Fibroblast of the aortic adventitia (primary cell): Measurements from ENCODE around the gene GNPTAB. TPM values are rescaled to one million over a fixed set of nuclear protein-coding genes. Genes with fewer than 3 reads are reported as not detected.
"Not testable (repeated sequence)": the region's sequence is repeated elsewhere in the genome, so short reads cannot be mapped to it uniquely, and the experiment has no call there.

Experiments used
- DNase-seq: peaks from one replicate; pipeline ENCODE4 v3.0.0-alpha.2; 2010; ENCODE audit warnings: low read depth
- H3K4me3 ChIP-seq: 2 replicates; pipeline ENCODE4 v1.5.1; 2011; ENCODE audit warnings: low read depth, mild to moderate bottlenecking, control low read depth, low read length, moderate library complexity
- total RNA-seq: library from RNA; depleted of rRNA; stranded (reverse); fragments of >200 nt; gene quantifications from 2 replicates; pipeline ENCODE4 v1.2.3, GENCODE V29; 2012; ENCODE audit warnings: low replicate concordance
- TF ChIP-seq, protein P1 (sequence below): IDR thresholded peaks from 2 replicates; pipeline ENCODE4 v1.5.1; 2011; ENCODE audit warnings: mild to moderate bottlenecking, low read length, control low read depth, inconsistent platforms; ENCODE audit not compliant: insufficient read depth

The GNPTAB gene
- total RNA-seq, 1 donor = 31.5 TPM

DNA sequence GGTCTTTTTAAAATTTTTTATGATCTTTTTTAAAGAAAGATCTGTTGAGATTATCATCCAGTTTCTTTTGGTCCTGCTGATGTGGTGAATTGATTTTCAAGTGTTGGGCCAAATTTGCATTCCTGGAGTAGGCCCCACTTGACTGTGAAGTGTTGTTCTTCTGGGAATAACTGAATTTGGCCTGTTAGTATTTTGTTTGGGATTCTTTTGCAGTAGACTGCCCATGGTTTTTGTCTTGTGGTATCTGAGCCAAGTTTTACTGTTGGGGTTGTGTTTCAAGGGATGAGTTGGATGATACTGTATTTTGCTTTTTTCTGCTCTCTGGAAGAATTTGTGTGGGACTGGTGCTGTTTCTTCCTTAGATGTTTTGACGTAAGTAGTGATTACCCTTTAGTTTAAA, 87.5 kb downstream of the GNPTAB start:
- H3K4me3 ChIP-seq = no peak overlapping the region
- TF ChIP-seq, protein P1, sequence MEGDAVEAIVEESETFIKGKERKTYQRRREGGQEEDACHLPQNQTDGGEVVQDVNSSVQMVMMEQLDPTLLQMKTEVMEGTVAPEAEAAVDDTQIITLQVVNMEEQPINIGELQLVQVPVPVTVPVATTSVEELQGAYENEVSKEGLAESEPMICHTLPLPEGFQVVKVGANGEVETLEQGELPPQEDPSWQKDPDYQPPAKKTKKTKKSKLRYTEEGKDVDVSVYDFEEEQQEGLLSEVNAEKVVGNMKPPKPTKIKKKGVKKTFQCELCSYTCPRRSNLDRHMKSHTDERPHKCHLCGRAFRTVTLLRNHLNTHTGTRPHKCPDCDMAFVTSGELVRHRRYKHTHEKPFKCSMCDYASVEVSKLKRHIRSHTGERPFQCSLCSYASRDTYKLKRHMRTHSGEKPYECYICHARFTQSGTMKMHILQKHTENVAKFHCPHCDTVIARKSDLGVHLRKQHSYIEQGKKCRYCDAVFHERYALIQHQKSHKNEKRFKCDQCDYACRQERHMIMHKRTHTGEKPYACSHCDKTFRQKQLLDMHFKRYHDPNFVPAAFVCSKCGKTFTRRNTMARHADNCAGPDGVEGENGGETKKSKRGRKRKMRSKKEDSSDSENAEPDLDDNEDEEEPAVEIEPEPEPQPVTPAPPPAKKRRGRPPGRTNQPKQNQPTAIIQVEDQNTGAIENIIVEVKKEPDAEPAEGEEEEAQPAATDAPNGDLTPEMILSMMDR = no peak
- DNase-seq = peak; percentile 4

DNA sequence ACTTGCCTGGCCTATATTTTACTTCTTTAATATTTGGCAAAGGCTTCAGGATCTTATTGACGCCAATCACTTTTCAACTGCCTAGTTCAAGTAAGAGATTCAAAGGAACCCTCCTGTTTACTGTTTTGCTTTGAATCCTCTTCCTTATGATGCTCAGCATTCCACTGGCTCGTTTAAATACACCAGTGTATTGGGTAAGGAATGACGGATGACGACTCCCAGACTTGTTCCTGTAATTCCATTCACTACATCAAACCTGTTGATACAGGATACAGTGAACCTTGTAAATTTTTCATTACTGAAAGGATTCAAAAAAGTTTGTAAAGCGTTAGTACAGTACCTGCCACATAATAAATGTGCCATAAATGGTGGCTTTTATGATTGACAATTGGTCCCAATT, 89.8 kb downstream of the GNPTAB start:
- no peak overlapping the region for H3K4me3 ChIP-seq
- TF ChIP-seq, protein P1 = no peak
- no peak for DNase-seq

DNA sequence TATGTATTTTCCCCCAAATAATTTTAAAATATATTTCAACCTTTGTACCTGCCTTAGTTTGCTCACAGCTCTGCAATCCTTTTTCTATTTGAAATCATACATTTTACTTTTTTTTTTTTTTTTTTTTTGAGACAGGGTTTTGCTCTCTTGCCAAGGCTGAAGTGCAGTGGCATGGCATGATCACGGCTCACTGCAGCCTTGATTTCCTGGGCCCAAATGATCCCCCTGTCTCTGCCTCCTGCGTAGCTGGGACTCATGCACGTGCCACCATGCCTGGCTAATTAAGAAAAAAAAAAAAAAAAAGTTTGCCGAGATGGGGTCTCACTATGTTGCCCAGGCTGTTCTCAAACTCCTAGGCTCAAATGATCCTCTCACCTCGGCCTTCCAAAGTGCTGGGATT, 90.2 kb downstream of the GNPTAB start:
- no peak for DNase-seq
- no peak overlapping the region for H3K4me3 ChIP-seq
- TF ChIP-seq, protein P1 = no peak

DNA sequence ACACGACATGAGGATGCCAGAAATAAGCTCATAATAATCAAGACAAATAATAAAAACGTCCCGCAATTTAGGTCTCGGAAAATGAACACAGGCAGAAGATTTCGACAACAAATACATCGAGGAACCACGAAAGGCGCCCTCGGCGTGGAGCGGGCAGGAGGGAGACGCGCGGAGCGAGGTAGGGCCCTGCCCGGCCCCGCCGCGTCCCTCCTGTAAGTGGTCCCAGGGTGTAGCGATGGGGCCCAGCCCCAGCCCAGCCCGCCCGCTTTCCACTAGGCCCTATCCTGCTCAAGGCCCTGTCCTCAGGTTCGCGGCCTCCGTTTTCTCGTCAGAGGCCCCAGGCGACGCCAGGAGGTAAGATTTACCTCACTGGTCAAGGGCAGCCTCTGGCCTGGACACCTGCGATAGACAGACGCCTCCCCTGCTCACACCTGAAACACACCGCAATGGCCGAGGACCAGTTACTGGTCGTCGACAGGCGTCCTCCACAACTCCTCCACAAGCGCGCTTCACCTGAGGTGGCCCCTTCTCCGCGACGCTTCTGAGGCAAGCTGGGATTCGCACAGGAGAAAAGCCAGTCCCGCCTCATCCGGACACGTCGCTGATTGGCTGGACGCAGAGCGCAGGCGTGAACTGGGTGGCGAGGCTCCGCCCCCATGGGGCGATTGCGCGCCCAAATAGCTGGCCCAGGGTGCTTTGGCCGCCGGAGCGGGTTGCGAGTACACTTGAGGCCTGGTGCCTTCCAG, 91.7 kb downstream of the GNPTAB start, which contains the start of gene SYCP3:
Gene SYCP3 (minus strand): TSS at position 543 of the 746 bp plus-strand sequence. CDS start 1,527 bp downstream, outside the sequence.
- DNase-seq = no peak
- H3K4me3 ChIP-seq = no peak within 1 kb of the TSS
- TF ChIP-seq, protein P1 = no peak

DNA sequence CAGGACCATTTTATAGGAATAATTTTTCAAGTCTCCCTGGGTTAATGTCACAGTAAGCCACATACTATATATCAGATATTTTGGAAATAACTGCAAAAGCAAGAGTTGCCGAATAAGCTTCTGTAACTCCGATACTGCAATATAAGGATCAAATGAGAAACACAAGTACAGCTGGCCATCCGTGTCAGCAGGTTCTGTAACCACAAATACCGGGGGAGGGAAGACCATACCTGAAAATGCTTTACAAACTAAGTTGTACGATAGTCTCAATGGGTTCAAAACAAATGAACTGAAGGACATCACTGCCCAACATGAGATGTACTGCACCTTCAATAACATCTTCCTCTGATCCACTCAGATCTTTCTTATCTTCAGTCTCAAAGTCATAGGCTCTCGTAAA, 93.3 kb downstream of the GNPTAB start:
- TF ChIP-seq, protein P1 = no peak
- H3K4me3 ChIP-seq = no peak overlapping the region
- no peak for DNase-seq

DNA sequence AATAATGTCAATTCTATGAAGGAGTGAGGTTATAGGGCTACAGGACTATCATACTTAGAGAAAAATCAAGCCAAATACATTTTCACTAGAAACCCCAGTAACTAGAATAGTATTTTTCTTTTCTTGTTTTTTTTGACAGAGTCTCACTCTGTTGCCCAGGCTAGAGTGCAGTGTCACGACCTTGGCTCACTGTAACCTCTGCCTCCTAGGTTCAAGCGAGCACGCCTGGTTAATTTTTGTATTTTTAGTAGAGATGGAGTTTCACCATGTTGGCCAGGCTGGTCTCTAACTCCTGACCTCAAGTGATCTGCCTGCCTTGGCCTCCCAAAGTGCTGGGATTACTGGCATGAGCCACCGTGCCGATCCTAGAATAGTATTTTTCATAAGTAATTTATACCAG, 96.3 kb downstream of the GNPTAB start:
- not testable (repeated sequence) for DNase-seq, H3K4me3 ChIP-seq

DNA sequence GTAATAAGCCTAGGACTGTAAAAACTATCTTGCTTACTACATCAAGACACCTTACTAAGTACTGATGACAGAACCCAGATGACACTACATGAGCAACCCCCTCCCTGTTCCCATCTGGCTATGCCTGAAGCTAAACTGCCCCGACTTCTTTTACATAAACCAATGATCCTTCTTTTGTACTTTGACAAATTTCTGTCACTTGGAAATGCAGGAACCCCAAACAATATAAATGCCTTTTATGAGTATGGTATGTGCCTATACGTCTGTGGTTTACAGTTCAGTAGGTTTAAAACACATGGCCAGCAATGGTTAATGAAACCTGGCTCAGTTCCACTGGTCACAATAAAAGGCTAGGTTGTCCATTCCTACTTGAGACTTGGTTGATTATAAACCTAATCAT, 97.6 kb downstream of the GNPTAB start:
- H3K4me3 ChIP-seq = no peak overlapping the region
- TF ChIP-seq, protein P1 = no peak
- no peak for DNase-seq
